ENCODE data around the gene ZP2. TPM values are rescaled to one million over a fixed set of nuclear protein-coding genes. Genes with fewer than 3 reads are reported as not detected.

Gene ZP2
- total RNA-seq, 4 donors from 2014 or later: not detected

DNA sequence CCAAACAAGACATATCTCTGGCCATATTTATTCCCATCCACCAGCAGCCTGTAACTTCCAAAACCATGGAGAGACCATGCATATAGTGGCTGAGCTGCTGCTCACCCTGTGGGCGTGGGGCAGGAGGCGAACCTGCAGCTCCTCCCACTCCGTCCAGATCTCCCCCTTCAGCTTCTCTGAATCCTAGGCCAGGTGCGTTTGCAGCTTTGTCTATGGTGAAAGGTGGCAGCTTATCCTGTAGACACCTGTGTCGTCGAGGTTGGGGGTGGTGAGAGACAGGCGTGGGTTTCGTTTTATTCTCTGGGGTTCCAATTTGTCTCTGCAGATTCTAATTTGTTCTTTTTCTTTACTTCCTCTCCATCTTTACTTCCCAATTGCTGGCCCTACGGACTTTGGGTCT lies 12.4 kb upstream of the ZP2 start:
- no peaks in the 10 kb centered on the region for H3K4me1 ChIP-seq
- in situ Hi-C loops (cut with MboI; ENCODE audit: low sequenced_read_pairs in 4 of 4): no loop called here
- no peak for DNase-seq
- ATAC-seq: no peak
- H3K9me3 ChIP-seq: no peaks in the 10 kb centered on the region
- TF ChIP-seq, protein P1, sequence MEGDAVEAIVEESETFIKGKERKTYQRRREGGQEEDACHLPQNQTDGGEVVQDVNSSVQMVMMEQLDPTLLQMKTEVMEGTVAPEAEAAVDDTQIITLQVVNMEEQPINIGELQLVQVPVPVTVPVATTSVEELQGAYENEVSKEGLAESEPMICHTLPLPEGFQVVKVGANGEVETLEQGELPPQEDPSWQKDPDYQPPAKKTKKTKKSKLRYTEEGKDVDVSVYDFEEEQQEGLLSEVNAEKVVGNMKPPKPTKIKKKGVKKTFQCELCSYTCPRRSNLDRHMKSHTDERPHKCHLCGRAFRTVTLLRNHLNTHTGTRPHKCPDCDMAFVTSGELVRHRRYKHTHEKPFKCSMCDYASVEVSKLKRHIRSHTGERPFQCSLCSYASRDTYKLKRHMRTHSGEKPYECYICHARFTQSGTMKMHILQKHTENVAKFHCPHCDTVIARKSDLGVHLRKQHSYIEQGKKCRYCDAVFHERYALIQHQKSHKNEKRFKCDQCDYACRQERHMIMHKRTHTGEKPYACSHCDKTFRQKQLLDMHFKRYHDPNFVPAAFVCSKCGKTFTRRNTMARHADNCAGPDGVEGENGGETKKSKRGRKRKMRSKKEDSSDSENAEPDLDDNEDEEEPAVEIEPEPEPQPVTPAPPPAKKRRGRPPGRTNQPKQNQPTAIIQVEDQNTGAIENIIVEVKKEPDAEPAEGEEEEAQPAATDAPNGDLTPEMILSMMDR (IDR thresholded peaks at IDR 0.05 in 4 of 5, conservative IDR thresholded peaks at IDR 0.05 in 1 of 5): no peak
- no peak for TF ChIP-seq POLR2A (IDR thresholded peaks at IDR 0.05)
- intact Hi-C loops (cut with DNase I; ENCODE audit: low total_unique reads): no loop called here
- no peaks in the 10 kb centered on the region for H3K36me3 ChIP-seq
- H3K27me3 ChIP-seq: peaks cover 0 to 5% (median 0%) of the 10 kb centered on the region in 3 donors
- no peak overlapping the region for H3K27ac ChIP-seq
- H3K4me3 ChIP-seq: no peak overlapping the region

DNA sequence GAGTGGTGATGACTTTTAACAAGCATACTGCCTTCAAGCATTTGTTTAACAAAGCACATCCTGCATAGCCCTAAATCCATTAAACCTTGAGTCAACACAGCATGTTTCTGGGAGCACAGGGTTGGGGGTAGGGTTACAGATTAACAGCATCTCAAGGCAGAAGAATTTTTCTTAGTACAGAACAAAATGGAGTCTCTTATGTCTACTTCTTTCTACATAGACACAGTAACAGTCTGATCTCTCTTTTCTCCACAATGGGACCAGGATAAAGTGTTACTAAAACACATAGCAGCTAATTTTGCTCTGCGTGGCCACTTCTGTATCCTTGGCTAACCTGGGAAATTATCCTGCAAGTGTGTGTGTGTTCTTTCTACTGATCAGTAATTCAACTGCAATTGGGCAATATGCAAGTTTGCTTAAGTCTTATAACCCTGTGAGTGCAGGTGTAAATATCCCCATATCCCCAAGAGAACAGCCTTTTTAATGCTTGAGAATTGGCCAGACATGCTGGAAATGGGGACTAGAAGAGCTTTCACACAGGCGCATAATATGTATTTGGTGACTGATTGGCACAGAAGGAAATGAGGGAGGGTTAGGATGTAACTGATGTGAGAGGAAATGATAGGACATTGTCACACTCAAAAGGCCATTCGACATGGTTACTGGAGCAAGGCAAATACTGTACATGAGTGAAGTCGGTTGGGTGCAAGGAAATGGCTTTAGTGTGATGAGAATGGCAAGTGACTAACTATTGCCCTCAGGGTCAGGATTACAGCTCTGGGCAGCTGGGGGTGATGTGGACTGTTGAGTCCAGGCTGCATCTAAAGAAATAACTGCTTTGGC lies 11.3 kb upstream of the ZP2 start:
- H3K36me3 ChIP-seq: no peaks in the 10 kb centered on the region
- H3K4me1 ChIP-seq: no peaks in the 10 kb centered on the region
- intact Hi-C loops (cut with DNase I; ENCODE audit: low total_unique reads) (no loop called here), in situ Hi-C loops (cut with MboI; ENCODE audit: low sequenced_read_pairs in 4 of 4) (no loop called here)
- H3K27me3 ChIP-seq: peaks cover 0 to 5% (median 0%) of the 10 kb centered on the region in 3 donors
- ATAC-seq (no peak), DNase-seq (no peak)
- no peak overlapping the region for H3K27ac ChIP-seq
- H3K4me3 ChIP-seq: no peak overlapping the region
- TF ChIP-seq, protein P1 (IDR thresholded peaks at IDR 0.05 in 4 of 5, conservative IDR thresholded peaks at IDR 0.05 in 1 of 5): no peak
- TF ChIP-seq POLR2A (IDR thresholded peaks at IDR 0.05): no peak
- no peaks in the 10 kb centered on the region for H3K9me3 ChIP-seq

DNA sequence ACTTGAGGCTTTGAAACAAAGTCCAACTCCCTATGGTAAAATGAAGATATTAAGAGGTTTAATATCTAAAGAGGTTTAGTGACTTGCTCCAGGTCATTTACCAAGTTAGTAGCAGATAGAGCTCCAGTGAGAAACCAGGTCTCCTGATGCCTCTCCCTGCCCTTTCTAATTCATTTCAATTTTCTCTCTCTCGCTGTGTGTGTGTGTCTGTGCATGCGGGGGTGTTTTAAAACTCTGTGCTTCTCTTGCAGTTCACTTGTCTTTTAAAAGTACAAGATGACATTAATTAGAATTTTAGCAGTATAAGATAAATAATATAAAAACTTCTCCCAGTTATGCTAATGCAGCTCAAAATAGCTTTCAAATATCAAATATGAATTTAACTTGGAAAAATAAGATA lies 8.2 kb upstream of the ZP2 start:
- H3K27ac ChIP-seq: no peak overlapping the region
- no peaks in the 10 kb centered on the region for H3K4me1 ChIP-seq
- peaks cover 0 to 8% (median 0%) of the 10 kb centered on the region in 3 donors for H3K27me3 ChIP-seq
- H3K4me3 ChIP-seq: no peak overlapping the region
- no peaks in the 10 kb centered on the region for H3K36me3 ChIP-seq
- in situ Hi-C loops (cut with MboI; ENCODE audit: low sequenced_read_pairs in 4 of 4) (no loop called here), intact Hi-C loops (cut with DNase I; ENCODE audit: low total_unique reads) (no loop called here)
- ATAC-seq (no peak), DNase-seq (no peak)
- H3K9me3 ChIP-seq: no peaks in the 10 kb centered on the region
- no peak for TF ChIP-seq POLR2A (IDR thresholded peaks at IDR 0.05)
- TF ChIP-seq, protein P1 (IDR thresholded peaks at IDR 0.05 in 4 of 5, conservative IDR thresholded peaks at IDR 0.05 in 1 of 5): no peak

DNA sequence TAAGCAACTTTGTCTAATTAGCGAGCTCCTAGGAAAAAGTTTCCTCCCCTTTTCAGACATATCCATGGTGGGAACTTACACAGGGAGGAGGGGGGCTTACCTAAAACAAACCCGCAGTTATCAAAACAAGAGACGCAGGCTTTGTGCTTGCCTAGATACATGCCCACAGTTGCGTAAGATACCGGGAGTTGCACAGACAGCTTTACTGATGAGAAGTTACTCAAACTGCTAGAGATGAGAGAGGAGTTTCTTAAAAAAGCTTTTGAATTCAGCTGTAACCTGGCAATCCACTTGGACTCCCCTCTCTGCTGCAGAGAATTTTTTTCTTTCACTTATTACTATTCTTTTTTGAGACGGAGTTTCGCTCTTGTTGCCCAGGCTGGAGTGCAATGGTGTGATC lies 6.8 kb upstream of the ZP2 start:
- Histone ChIP-seq H3K36me3 (no peaks in the 10 kb centered on the region), H3K4me1 (no peaks in the 10 kb centered on the region), H3K27me3 (peaks cover 0 to 4% (median 0%) of the 10 kb centered on the region in 3 donors), H3K9me3 (no peaks in the 10 kb centered on the region), H3K4me3 (no peak overlapping the region), H3K27ac (no peak overlapping the region)
- no peak for DNase-seq
- intact Hi-C loops (cut with DNase I; ENCODE audit: low total_unique reads): no loop called here
- in situ Hi-C loops (cut with MboI; ENCODE audit: low sequenced_read_pairs in 4 of 4): no loop called here
- ATAC-seq: no peak
- TF ChIP-seq, protein P1 (IDR thresholded peaks at IDR 0.05 in 4 of 5, conservative IDR thresholded peaks at IDR 0.05 in 1 of 5): no peak
- no peak for TF ChIP-seq POLR2A (IDR thresholded peaks at IDR 0.05)

Measured in gastrocnemius medialis (tissue), 4 donors.